ENCODE data around the gene CELSR1.

The CELSR1 gene

DNA sequence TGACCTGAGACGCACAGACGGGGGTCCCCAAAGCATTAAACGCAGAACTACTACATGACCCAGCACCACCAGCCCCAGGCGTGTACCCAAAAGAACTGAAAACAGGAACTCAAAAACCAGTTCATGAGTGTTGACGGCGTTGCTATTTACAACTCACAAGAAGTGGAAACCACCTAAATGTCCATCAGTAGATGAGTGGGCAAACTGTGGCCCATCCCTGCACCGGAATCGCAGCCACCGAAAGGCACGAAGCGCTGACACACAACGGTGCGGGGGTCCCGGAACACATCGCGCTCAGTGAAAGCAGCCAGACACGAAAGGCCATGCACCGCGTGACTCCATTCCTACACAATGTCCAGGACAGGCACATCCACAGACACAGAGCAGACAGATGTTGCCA lies 122.7 kb downstream of the CELSR1 start:
- DNase-seq (ENCODE audit: low read depth) = no peak
- H3K4me3 ChIP-seq (ENCODE audit: control insufficient read depth, low read depth, low read length) = no peak overlapping the region
- TF ChIP-seq, protein P1, sequence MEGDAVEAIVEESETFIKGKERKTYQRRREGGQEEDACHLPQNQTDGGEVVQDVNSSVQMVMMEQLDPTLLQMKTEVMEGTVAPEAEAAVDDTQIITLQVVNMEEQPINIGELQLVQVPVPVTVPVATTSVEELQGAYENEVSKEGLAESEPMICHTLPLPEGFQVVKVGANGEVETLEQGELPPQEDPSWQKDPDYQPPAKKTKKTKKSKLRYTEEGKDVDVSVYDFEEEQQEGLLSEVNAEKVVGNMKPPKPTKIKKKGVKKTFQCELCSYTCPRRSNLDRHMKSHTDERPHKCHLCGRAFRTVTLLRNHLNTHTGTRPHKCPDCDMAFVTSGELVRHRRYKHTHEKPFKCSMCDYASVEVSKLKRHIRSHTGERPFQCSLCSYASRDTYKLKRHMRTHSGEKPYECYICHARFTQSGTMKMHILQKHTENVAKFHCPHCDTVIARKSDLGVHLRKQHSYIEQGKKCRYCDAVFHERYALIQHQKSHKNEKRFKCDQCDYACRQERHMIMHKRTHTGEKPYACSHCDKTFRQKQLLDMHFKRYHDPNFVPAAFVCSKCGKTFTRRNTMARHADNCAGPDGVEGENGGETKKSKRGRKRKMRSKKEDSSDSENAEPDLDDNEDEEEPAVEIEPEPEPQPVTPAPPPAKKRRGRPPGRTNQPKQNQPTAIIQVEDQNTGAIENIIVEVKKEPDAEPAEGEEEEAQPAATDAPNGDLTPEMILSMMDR (conservative IDR thresholded peaks at IDR 0.05; ENCODE audit: control insufficient read depth, insufficient read depth, low read depth, low read length) = no peak

DNA sequence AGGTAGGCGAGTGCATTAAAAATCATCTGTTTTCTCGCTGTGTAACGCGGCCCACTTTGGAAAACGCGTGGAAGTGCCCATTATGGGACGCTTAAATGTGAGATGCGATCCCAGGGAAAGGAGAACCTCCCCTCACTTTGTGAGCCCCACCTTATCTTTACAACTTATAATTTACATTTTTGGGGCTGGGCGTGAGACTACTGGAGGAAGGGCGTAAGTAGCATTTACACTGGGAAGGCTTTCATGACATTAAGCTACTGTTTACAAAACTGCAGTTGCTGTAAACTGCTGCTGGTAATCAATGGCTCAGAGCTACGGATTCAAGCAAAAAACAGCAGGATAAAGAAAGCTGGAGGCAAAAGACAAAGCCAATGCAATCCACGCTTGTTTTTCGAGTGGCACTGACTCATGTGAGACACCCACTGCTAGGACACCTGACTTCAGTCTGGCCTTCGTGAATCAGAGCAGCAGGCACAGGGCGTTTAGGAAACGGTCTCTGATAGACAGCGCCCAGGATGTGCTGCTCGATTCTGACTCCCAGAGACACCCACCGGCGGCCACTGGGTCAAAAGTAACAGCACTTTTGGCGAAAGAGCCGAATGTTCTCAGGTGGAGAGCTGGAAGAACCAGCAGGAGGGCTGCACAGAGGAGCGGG lies 123.6 kb downstream of the CELSR1 start:
- no peak for DNase-seq (ENCODE audit: low read depth)
- TF ChIP-seq, protein P1 (conservative IDR thresholded peaks at IDR 0.05; ENCODE audit: control insufficient read depth, insufficient read depth, low read depth, low read length) = no peak
- H3K4me3 ChIP-seq (ENCODE audit: control insufficient read depth, low read depth, low read length) = no peak overlapping the region

DNA sequence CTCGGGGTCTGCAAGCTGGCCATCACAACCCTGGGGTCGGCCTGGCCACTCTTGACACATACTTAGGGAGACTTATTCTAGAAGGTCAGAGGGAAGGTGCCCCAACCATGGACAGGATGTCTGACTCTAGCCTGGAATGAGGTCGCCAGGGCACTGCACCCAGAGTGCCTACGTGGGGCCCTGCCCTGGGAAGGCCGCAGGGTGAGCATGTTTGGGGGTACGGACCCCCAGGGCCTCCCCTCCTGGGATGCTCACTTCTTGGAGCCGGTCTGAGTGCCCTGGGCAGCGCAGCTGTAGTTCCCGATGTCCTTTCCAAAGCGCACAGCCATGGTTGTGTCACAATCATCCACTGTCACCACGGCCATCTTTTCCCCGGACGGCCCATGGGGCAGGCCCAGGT lies 126.1 kb downstream of the CELSR1 start:
- DNase-seq (ENCODE audit: low read depth) = no peak
- TF ChIP-seq, protein P1 (conservative IDR thresholded peaks at IDR 0.05; ENCODE audit: control insufficient read depth, insufficient read depth, low read depth, low read length) = no peak
- no peak overlapping the region for H3K4me3 ChIP-seq (ENCODE audit: control insufficient read depth, low read depth, low read length)

DNA sequence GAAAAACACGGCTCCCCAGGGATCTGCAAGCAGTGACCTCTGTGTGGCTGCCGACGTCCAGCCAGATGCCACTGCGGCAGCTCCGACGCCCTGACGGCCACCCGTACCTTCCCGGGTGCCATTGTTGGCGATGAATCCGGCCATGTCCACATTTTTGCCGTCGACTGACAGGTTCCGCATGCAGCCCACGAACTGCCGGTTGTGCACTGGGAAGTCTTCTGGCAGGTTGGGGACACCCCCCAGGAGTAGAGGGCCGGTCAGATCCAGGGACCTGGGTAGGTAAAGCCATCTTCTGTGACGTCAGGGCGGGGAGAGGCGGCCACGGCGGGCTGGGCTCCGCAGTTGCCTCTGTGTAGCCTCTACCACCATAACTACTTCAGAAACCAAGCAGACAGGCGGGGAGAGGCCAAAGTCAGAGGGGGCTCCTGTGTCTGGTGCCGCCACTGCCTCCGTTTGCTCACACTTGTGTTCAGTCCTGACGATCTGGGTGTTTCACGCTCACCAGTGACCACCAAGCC lies 127.1 kb downstream of the CELSR1 start:
- no peak overlapping the region for H3K4me3 ChIP-seq (ENCODE audit: control insufficient read depth, low read depth, low read length)
- TF ChIP-seq, protein P1 (conservative IDR thresholded peaks at IDR 0.05; ENCODE audit: control insufficient read depth, insufficient read depth, low read depth, low read length) = no peak
- DNase-seq (ENCODE audit: low read depth) = no peak

DNA sequence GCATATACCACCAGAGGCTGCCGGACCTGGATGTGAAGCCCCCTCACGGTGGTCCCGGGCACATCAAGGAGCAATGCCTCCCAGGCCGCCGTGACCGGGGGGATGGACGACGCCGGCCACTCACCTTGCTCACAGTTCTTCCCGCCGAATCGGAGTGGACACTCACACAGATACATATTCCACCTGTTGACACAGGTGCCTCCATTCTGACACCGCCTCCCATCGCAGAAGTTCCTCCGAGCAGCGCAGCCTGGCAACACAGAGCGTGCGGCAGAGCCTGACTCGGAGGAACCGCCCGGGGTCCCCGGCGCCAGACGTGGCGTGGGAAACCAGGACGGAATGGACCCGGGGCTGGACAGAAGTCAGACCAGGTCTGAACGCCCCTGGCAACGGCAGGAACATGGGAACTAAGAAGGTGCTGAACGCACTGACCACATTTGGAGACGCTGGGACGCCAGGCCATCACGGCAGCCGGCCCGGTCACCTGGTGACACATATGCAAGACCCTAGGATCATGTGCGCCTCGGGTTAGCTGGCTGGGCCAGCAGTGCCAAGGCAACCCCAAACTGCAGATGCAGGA lies 127.7 kb downstream of the CELSR1 start:
- TF ChIP-seq, protein P1 (conservative IDR thresholded peaks at IDR 0.05; ENCODE audit: control insufficient read depth, insufficient read depth, low read depth, low read length) = no peak
- H3K4me3 ChIP-seq (ENCODE audit: control insufficient read depth, low read depth, low read length) = no peak overlapping the region
- no peak for DNase-seq (ENCODE audit: low read depth)

DNA sequence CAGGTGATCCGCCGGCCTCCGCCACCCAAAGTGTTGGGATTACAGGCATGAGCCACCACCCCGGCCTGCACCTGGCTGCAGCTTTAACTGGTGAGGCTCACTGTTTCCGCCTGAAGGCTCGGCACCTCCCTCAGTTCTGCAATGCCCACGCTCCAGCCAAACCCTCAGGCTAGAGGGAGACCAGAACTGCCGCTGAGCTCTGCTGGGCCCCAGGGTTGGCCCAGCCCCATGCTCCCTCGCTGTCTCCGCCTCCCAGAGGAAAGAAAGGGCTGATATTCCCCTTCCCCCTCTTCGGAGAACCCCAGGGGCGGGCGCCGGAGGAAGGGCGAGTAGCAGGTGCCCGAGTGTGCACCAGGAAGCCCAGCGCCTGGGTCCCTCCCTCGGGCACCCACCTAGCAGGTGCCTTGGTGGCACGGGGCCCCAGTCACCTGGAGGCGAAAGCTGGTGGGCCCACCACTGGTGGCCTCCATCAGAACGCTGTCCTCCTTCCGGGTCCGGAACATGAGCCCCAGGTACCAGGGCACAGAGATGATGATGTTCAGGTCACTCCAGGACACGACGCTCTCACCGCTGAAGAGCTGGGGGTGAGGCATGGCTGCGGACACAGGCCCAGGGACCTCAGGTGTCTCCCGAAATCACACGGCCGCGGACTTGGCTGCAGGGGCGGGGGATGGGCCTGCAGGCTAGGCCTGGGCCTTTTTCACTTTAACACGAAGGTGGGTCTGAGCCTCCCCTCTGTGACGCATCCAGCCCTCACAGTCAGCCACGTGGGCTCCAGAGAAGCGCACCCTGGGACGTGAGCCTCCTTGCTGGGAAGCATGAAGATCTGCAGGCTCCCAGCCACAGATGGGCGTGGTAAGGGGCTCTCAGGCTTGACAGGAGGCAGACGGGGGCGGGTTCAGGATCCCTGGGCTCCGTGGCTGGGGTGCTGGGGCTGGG lies 128.6 kb downstream of the CELSR1 start:
- no peak overlapping the region for H3K4me3 ChIP-seq (ENCODE audit: control insufficient read depth, low read depth, low read length)
- TF ChIP-seq, protein P1 (conservative IDR thresholded peaks at IDR 0.05; ENCODE audit: control insufficient read depth, insufficient read depth, low read depth, low read length) = no peak
- DNase-seq (ENCODE audit: low read depth) = no peak
